Panc1 (cell line): ENCODE data around the gene RORC. TPM values are rescaled to one million over a fixed set of nuclear protein-coding genes. Genes with fewer than 3 reads are reported as not detected.

Experiments
- ATAC-seq: fragments of 200-7000 bp; cut with Tn5 transposase; 2 replicates; pipeline ENCODE4 v1.9.1; 2020; ENCODE audit warnings: mild to moderate bottlenecking, moderate library complexity
- BruUV-seq: library from RNA; stranded (reverse); fragments of 400-500 nt; replicated peaks from 2 replicates; lab custom pipeline; 2021; lab: Mats Ljungman, UMichigan
- CTCF ChIA-PET: fragments of 300-600 bp; sonication (Branson Sonifier 250); formaldehyde crosslinking; loops from one replicate; lab custom pipeline; 2022; ENCODE audit warnings: antibody characterized with exemption; lab: Charles Lee
- POLR2A ChIA-PET: fragments of 300-600 bp; sonication (Branson Sonifier 250); formaldehyde crosslinking; loops from one replicate; lab custom pipeline; 2022; ENCODE audit warnings: antibody characterized with exemption; lab: Charles Lee
- DNase-seq: peaks from one replicate; pipeline ENCODE4 v3.0.0-alpha.2; 2010; ENCODE audit warnings: low read depth, low spot score
- H3K27ac ChIP-seq: 2 replicates; pipeline ENCODE4 v1.5.1; 2011; ENCODE audit warnings: mild to moderate bottlenecking, low read length, inconsistent platforms
- H3K27me3 ChIP-seq: fragments of 200-500 bp; sonication (Bioruptor generic); 2 replicates; pipeline ENCODE4 v1.6.0; 2014; ENCODE audit warnings: low read length, inconsistent platforms; ENCODE audit not compliant: control insufficient read depth, insufficient read depth
- H3K36me3 ChIP-seq: fragments of 200-500 bp; sonication (Bioruptor generic); 2 replicates; pipeline ENCODE4 v1.5.1; 2014; ENCODE audit warnings: inconsistent platforms, mild to moderate bottlenecking, low read length, moderate library complexity; ENCODE audit not compliant: control insufficient read depth, insufficient read depth
- H3K4me1 ChIP-seq: 2 replicates; pipeline ENCODE4 v1.5.1; 2011; ENCODE audit warnings: inconsistent platforms, mild to moderate bottlenecking, low read length, moderate library complexity; ENCODE audit not compliant: control insufficient read depth, insufficient read depth
- H3K4me3 ChIP-seq, 2 experiments: 2 replicates each; pipeline ENCODE4 v1.5.1; 2011 to 2012; ENCODE audit warnings: low read depth in 2 of 2, low read length in 2 of 2, mild to moderate bottlenecking in 2 of 2, inconsistent platforms in 1 of 2, moderate library complexity in 1 of 2
- H3K9me3 ChIP-seq: fragments of 200-500 bp; sonication (Bioruptor generic); 2 replicates; pipeline ENCODE4 v1.5.1; 2014; ENCODE audit warnings: low read depth, mild to moderate bottlenecking, inconsistent platforms, low read length, moderate library complexity; ENCODE audit not compliant: control insufficient read depth, insufficient read depth
- CTCF ChIP-seq: fragments of 450-650 bp; IDR thresholded peaks from 2 replicates; pipeline ENCODE4 v1.5.1; 2017; ENCODE audit warnings: mild to moderate bottlenecking
- POLR2AphosphoS5 ChIP-seq: IDR thresholded peaks from 2 replicates; pipeline ENCODE4 v1.6.1; 2012; ENCODE audit warnings: mild to moderate bottlenecking, low read depth, low read length, moderate library complexity
- REST ChIP-seq, 2 experiments: IDR thresholded peaks; 2 replicates each; pipeline ENCODE4 v1.6.1; 2011 to 2012; ENCODE audit warnings: low read depth in 2 of 2, control low read depth in 1 of 2, low read length in 1 of 2, mild to moderate bottlenecking in 1 of 2, moderate library complexity in 1 of 2; ENCODE audit not compliant: insufficient read depth in 1 of 2
- SIN3A ChIP-seq: IDR thresholded peaks from 2 replicates; pipeline ENCODE4 v1.6.1; 2012; ENCODE audit warnings: low read depth, mild to moderate bottlenecking, low read length, moderate library complexity, borderline replicate concordance; ENCODE audit not compliant: insufficient read depth
- TCF7L2 ChIP-seq: IDR thresholded peaks from 2 replicates; pipeline ENCODE4 v1.6.1; 2011; ENCODE audit warnings: mild to moderate bottlenecking, low read depth, low read length, inconsistent platforms
- in situ Hi-C: cut with HindIII; loops from 2 replicates; pipeline ENCODE4 v1.10.0; 2016; ENCODE audit warnings: low sequenced_read_pairs, low pct_unique_long_range_greater_than_20kb
- intact Hi-C: fragments of 100-400 bp; cut with micrococcal nuclease; formaldehyde crosslinking; loops from one replicate; pipeline ENCODE4 v1.10.0; 2022; ENCODE audit not compliant: unreplicated experiment
- total RNA-seq: library from RNA; stranded (reverse); gene quantifications from one replicate; pipeline ENCODE4 v1.2.1, GENCODE V29; 2021; ENCODE audit not compliant: unreplicated experiment

The RORC gene
- total RNA-seq, 1 experiment from 2014 or later: not detected

GRCh38 chr1:151868486-151868885, 36.9 kb upstream of the RORC start:
- in situ Hi-C loops (no loop called here), intact Hi-C loops (no loop called here)
- ChIA-PET POLR2A (no interaction called here), CTCF (interaction anchor here (0.6 kb wide), 1 partner anchor 568 kb away, joined by 4 read pairs; no protein-coding TSS in a partner anchor)
- no TSS peak for BruUV-seq
- Histone ChIP-seq H3K36me3 (no peaks in the 10 kb centered on the region), H3K9me3 (no peaks in the 10 kb centered on the region), H3K27me3 (no peaks in the 10 kb centered on the region), H3K4me3 (no peak overlapping the region), H3K27ac (no peak overlapping the region), H3K4me1 (no peaks in the 10 kb centered on the region)
- ATAC-seq (no peak), DNase-seq (no peak)
- TF ChIP-seq SIN3A: no peak
- no peak for TF ChIP-seq CTCF
- TF ChIP-seq TCF7L2: no peak
- TF ChIP-seq REST (IDR thresholded peaks at IDR 0.05; ENCODE audit: insufficient read depth in 1 of 2, low read depth in 2 of 2, low read length in 1 of 2): no peak
- TF ChIP-seq POLR2AphosphoS5: no peak

- POLR2A ChIA-PET: no interaction called here
- no peak overlapping the region for H3K27ac ChIP-seq
- no TSS peak for BruUV-seq
- DNase-seq (no peak), ATAC-seq (no peak)
- H3K4me1 ChIP-seq: no peaks in the 10 kb centered on the region
- no peaks in the 10 kb centered on the region for H3K27me3 ChIP-seq
- no peaks in the 10 kb centered on the region for H3K36me3 ChIP-seq
- in situ Hi-C loops (no loop called here), intact Hi-C loops (no loop called here)
- TF ChIP-seq CTCF (no peak), REST (IDR thresholded peaks at IDR 0.05; ENCODE audit: insufficient read depth in 1 of 2, low read depth in 2 of 2, low read length in 1 of 2) (no peak), TCF7L2 (no peak), POLR2AphosphoS5 (no peak), SIN3A (no peak)
- H3K4me3 ChIP-seq: no peak overlapping the region
- no peaks in the 10 kb centered on the region for H3K9me3 ChIP-seq
- CTCF ChIA-PET: interaction anchor here (0.6 kb wide), 1 partner anchor 567 kb away, joined by 4 read pairs; no protein-coding TSS in a partner anchor
These were observed 36.3 kb upstream of the RORC start for GRCh38 chr1:151867765-151868411.
